C4-2B (cell line): Measurements from ENCODE around the gene IGFBPL1.

ENCODE experiments used
- ZFX ChIP-seq: fragments of 450-650 bp; IDR thresholded peaks from 2 replicates; pipeline ENCODE4 v1.6.1; 2017
- TF ChIP-seq, protein P1 (sequence below): fragments of 450-650 bp; conservative IDR thresholded peaks from 2 replicates; pipeline ENCODE4 v1.5.1; 2017; ENCODE audit warnings: mild to moderate bottlenecking

DNA sequence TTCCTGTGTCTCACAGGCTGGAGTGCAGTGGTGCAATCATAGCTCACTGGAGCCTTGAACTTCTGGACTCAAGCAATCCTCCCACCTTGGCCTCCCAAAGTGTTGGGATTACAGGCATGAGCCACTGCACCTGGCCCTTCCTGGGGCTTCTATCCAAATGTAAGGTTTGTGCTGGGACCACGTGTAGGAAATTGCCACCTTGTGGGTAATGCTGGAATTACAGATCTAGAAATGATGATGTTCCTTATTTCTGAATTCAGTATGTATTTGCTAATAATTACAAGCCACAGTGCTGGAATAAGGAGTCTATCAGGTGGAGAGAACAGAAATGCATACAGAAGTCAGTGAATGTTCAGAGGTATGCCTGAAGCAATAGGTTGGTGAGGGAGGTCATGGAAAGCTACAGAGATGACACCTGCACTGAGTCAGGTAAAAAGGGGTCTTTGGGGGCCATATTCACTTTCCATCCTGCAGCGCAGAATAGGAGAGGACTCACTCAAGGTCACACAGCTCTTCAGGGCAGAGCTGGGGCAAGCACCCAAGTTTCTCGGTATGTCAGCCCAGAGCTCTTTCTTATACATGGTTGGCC lies 8.8 kb upstream of the IGFBPL1 start:
- TF ChIP-seq, protein P1, sequence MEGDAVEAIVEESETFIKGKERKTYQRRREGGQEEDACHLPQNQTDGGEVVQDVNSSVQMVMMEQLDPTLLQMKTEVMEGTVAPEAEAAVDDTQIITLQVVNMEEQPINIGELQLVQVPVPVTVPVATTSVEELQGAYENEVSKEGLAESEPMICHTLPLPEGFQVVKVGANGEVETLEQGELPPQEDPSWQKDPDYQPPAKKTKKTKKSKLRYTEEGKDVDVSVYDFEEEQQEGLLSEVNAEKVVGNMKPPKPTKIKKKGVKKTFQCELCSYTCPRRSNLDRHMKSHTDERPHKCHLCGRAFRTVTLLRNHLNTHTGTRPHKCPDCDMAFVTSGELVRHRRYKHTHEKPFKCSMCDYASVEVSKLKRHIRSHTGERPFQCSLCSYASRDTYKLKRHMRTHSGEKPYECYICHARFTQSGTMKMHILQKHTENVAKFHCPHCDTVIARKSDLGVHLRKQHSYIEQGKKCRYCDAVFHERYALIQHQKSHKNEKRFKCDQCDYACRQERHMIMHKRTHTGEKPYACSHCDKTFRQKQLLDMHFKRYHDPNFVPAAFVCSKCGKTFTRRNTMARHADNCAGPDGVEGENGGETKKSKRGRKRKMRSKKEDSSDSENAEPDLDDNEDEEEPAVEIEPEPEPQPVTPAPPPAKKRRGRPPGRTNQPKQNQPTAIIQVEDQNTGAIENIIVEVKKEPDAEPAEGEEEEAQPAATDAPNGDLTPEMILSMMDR = peak; percentile 81
- TF ChIP-seq ZFX = no peak
